Measurements from ENCODE around the gene ABCA13.

The ABCA13 gene

DNA sequence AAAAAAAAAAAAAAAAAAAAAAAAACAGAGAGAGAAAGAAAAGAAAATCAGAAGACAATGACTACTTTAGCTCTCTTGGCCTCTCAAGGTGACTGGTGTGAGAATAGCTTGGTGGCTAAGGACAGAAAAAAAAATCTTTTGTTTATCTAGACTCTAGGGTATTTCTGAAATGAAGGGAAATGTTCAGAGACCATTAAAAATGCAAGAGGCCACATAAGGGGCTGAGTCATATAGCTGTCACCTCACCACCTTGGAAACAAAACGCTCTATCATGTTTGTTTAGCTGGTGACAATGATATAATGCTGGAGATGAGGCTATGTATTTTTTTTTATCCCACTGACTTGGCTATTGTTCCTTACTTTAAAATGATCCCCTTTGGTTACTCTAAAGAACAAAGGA lies 466.1 kb downstream of the ABCA13 start:
- no peak for DNase-seq (ENCODE audit: low read depth in 3 of 3)

- DNase-seq (ENCODE audit: low read depth in 3 of 3) = no peak
These were observed 466.8 kb downstream of the ABCA13 start for GRCh38 chr7:48638041-48638440.

DNA sequence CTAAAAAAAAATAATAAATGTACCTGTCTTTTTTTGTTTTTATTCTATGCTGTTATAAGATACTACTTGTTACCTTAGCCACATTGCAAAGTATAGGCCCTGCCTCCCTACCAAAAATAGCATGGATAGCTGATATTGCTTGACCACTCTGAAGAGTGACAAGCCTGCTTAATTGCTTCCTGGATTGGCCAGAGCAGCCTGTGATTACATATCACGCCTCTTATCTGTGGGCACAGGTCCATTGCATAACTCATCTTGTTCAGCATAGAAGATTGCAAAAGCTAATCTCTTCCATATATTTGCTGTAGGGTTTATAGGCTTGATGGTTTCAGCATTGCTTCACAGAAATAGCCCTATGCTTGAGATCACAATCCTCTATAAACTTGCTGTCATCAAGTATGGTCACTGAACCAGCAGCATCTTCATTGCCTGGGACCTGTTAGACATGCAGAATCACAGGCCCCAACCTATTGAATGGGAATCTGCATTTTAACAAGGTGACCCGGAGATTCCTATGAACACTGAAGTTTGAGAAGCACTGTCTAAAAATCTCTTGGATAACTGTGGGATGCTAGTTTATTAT lies 472.3 kb downstream of the ABCA13 start:
- DNase-seq (ENCODE audit: low read depth in 3 of 3) = no peak

DNA sequence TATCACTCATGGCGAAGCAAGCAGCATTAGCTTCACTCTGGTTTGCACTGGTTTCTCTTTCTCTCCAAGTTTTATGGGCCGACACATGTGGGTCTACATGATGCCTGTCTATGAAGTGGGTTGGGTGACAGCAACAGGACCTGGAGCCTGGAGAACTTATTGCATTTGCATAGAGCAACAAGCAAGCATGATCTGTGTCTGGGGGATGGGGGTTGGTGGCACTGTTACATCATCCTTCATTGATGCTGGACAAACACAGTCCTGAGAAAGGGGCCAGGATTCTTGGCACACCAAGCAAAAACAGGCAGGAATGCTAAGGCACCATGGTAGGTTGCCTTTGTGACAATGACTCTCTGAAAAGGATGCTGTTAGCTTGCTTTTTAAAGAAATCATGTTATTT lies 486.9 kb downstream of the ABCA13 start:
- no peak for DNase-seq (ENCODE audit: low read depth in 3 of 3)

- no peak for DNase-seq (ENCODE audit: low read depth in 3 of 3)
These were observed 489.1 kb downstream of the ABCA13 start for GRCh38 chr7:48660306-48660870.

- no peak for DNase-seq (ENCODE audit: low read depth in 3 of 3)
These were observed 493.0 kb downstream of the ABCA13 start for GRCh38 chr7:48664241-48664640.

DNA sequence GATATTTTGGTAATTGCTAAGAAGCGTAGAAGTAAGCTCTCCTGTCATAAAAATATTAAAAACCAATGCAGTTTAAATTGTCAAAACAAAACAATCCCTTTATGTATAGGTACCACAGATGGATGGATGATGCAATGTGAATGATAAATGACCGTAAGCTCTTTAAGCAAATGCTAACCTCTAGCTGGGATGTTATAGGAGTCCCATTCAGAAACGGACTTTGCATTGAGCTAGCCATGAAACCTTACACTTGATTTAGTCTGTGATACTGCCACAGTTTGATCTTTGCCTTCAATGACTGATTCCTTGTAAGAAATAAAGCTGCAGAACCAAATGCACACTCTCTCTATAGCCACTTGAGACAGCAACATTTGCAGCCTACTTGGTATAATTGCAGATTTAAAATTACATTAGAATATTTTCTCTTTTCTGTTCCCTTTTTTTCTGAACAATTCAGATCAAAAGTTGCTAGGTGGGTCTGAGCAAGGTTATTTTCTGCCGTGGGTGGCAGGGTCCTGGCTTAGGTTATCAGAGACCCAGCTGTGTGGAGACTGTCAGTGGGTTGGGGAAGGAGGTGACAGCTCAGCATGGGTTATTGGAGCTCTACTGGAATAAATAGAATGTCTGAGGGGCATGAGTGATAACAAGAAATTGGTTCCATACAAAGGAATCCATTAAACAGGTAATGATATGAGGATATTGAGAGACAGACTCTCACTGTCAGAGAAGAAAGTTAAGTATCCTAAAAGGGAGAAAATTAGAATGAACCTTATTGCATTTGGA lies 494.3 kb downstream of the ABCA13 start:
- DNase-seq (ENCODE audit: low read depth in 3 of 3) = no peak

GRCh38 chr7:48667407-48667806 lies 496.1 kb downstream of the ABCA13 start:
- no peak for DNase-seq (ENCODE audit: low read depth in 3 of 3)

GRCh38 chr7:48671656-48672055 lies 500.4 kb downstream of the ABCA13 start:
- no peak for DNase-seq (ENCODE audit: low read depth in 3 of 3)

DNA sequence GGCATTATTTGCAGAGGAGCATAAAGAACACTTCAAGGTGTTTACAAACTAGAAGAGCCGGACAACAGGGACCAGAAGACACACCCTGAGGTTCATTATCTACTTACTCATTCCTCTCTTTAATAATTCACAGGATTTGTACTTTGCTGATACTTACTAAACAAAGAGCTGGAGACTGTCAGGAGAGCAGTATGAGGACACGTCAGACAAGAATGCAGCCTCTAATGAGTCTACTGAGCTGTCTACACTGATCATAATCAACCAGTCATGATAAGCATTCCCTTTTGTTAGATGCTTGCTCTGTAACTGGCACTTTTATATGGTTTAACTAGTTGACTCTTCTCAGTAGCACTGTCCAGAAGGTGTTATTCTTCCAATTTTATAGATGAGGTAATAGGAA lies 509.7 kb downstream of the ABCA13 start:
- no peak for DNase-seq (ENCODE audit: low read depth in 3 of 3)

DNA sequence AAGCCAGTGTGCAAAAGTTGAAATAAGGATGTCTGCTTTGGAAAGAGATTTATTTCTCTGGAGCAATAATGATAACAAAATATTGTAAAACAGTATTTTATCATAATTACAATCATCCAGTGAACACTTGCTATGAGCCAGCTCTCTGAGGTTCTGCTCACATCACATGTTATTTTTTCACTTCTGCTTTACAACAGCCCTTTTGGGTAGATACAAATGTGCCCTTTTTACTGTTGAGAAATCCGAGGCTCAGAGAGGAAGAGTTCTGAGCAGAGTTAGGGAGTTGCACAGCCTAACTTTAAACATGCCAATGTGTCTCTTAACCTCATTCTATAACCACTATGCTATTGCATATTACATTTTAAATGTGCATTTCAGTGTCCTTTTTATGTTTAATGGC lies 520.5 kb downstream of the ABCA13 start:
- DNase-seq (ENCODE audit: low read depth in 3 of 3) = no peak

All from stimulated activated CD4-positive, alpha-beta T cell treated with anti-CD3 and anti-CD28 coated beads, TNF-alpha, amount 100 ng/mL, for 4 hours (primary cell).